ENCODE data around the gene DCT.
"Not testable (repeated sequence)": the region's sequence is repeated elsewhere in the genome, so short reads cannot be mapped to it uniquely, and the experiment has no call there.

Gene DCT

GRCh38 chr13:94505730-94506129 lies 26.2 kb upstream of the DCT start:
- Histone ChIP-seq H3K9me2 (replicated peaks; ENCODE audit: low read depth, low read length) (no peaks in the 10 kb centered on the region), H3K4me3 (ENCODE audit: low read length, poor library complexity, severe bottlenecking) (no peak overlapping the region), H3K4me1 (ENCODE audit: insufficient read depth, low read length, poor library complexity, severe bottlenecking) (no peaks in the 10 kb centered on the region), H3F3A (ENCODE audit: low read depth) (no peaks in the 10 kb centered on the region), H2AFZ (ENCODE audit: low read length) (no peak overlapping the region), H3K36me3 (ENCODE audit: insufficient read depth, low read length) (no peaks in the 10 kb centered on the region), H4K20me1 (ENCODE audit: insufficient read depth, low read length, poor library complexity, severe bottlenecking) (no peaks in the 10 kb centered on the region), H3K9ac (ENCODE audit: low read depth, low read length, poor library complexity, severe bottlenecking) (no peak overlapping the region), H3K4me2 (ENCODE audit: low read depth, low read length, poor library complexity, severe bottlenecking) (no peak overlapping the region), H3K9me3 (ENCODE audit: insufficient read depth, low read depth, low read length) (no peaks in the 10 kb centered on the region), H3K27me3 (ENCODE audit: insufficient read depth, low read length, poor library complexity, severe bottlenecking) (no peaks in the 10 kb centered on the region), H3K79me2 (ENCODE audit: insufficient read depth, low read length) (no peaks in the 10 kb centered on the region)
- TF ChIP-seq, protein P1, sequence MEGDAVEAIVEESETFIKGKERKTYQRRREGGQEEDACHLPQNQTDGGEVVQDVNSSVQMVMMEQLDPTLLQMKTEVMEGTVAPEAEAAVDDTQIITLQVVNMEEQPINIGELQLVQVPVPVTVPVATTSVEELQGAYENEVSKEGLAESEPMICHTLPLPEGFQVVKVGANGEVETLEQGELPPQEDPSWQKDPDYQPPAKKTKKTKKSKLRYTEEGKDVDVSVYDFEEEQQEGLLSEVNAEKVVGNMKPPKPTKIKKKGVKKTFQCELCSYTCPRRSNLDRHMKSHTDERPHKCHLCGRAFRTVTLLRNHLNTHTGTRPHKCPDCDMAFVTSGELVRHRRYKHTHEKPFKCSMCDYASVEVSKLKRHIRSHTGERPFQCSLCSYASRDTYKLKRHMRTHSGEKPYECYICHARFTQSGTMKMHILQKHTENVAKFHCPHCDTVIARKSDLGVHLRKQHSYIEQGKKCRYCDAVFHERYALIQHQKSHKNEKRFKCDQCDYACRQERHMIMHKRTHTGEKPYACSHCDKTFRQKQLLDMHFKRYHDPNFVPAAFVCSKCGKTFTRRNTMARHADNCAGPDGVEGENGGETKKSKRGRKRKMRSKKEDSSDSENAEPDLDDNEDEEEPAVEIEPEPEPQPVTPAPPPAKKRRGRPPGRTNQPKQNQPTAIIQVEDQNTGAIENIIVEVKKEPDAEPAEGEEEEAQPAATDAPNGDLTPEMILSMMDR (conservative IDR thresholded peaks at IDR 0.05; ENCODE audit: low read length), result no peak
- TF ChIP-seq EZH2phosphoT487 (IDR thresholded peaks at IDR 0.05; ENCODE audit: borderline replicate concordance), result no peak

DNA sequence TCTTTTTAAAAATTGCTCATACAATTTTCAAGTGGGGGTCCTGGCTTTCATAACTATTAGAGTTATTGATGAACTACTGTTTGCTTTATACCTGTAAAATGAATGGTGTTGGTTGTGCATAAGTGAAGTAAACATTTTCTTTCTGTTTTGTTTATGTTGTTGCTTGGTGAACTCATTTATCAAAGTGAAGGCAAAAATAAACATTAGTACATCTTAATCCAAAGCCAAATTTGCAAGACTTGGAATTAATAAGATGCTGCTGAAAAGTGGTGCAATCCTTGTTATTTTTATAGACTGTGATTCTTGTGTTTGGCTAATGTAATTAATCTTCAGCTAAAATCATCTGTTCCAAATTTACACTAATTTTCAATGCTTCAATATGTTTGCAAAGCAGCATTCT lies 24.4 kb upstream of the DCT start:
- H3K36me3 ChIP-seq (ENCODE audit: insufficient read depth, low read length), result no peaks in the 10 kb centered on the region
- H3K9ac ChIP-seq (ENCODE audit: low read depth, low read length, poor library complexity, severe bottlenecking), result no peak overlapping the region
- no peaks in the 10 kb centered on the region for H3F3A ChIP-seq (ENCODE audit: low read depth)
- H3K4me3 ChIP-seq (ENCODE audit: low read length, poor library complexity, severe bottlenecking), result no peak overlapping the region
- H3K4me2 ChIP-seq (ENCODE audit: low read depth, low read length, poor library complexity, severe bottlenecking), result no peak overlapping the region
- no peaks in the 10 kb centered on the region for H3K79me2 ChIP-seq (ENCODE audit: insufficient read depth, low read length)
- H4K20me1 ChIP-seq (ENCODE audit: insufficient read depth, low read length, poor library complexity, severe bottlenecking), result no peaks in the 10 kb centered on the region
- no peak overlapping the region for H2AFZ ChIP-seq (ENCODE audit: low read length)
- TF ChIP-seq EZH2phosphoT487 (IDR thresholded peaks at IDR 0.05; ENCODE audit: borderline replicate concordance), result no peak
- TF ChIP-seq, protein P1 (conservative IDR thresholded peaks at IDR 0.05; ENCODE audit: low read length), result no peak
- no peaks in the 10 kb centered on the region for H3K27me3 ChIP-seq (ENCODE audit: insufficient read depth, low read length, poor library complexity, severe bottlenecking)
- H3K4me1 ChIP-seq (ENCODE audit: insufficient read depth, low read length, poor library complexity, severe bottlenecking), result no peaks in the 10 kb centered on the region
- no peaks in the 10 kb centered on the region for H3K9me3 ChIP-seq (ENCODE audit: insufficient read depth, low read depth, low read length)
- H3K9me2 ChIP-seq (replicated peaks; ENCODE audit: low read depth, low read length), result no peaks in the 10 kb centered on the region

DNA sequence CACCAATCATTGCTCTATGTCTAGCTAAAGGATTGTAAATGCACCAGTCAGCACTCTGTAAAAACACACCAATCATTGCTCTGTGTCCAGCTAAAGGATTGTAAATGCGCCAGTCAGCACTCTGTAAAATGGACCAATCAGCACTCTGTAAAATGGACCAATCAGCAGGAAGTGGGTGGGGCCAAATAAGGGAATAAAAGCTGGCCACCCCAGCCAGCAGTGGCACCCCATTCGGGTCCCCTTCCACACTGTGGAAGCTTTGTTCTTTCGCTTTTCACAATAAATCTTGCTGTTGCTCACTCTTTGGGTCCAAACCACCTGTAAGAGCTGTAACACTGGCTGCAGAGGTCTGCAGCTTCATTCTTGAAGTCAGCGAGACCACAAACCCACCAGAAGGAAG lies 19.3 kb upstream of the DCT start:
- not testable (repeated sequence) for H3F3A ChIP-seq (ENCODE audit: low read depth); H2AFZ ChIP-seq (ENCODE audit: low read length); H3K36me3 ChIP-seq (ENCODE audit: insufficient read depth, low read length); H3K27me3 ChIP-seq (ENCODE audit: insufficient read depth, low read length, poor library complexity, severe bottlenecking); H3K4me3 ChIP-seq (ENCODE audit: low read length, poor library complexity, severe bottlenecking); H3K79me2 ChIP-seq (ENCODE audit: insufficient read depth, low read length); H4K20me1 ChIP-seq (ENCODE audit: insufficient read depth, low read length, poor library complexity, severe bottlenecking); H3K9ac ChIP-seq (ENCODE audit: low read depth, low read length, poor library complexity, severe bottlenecking); H3K9me2 ChIP-seq (replicated peaks; ENCODE audit: low read depth, low read length); H3K4me1 ChIP-seq (ENCODE audit: insufficient read depth, low read length, poor library complexity, severe bottlenecking); H3K4me2 ChIP-seq (ENCODE audit: low read depth, low read length, poor library complexity, severe bottlenecking); H3K9me3 ChIP-seq (ENCODE audit: insufficient read depth, low read depth, low read length)

DNA sequence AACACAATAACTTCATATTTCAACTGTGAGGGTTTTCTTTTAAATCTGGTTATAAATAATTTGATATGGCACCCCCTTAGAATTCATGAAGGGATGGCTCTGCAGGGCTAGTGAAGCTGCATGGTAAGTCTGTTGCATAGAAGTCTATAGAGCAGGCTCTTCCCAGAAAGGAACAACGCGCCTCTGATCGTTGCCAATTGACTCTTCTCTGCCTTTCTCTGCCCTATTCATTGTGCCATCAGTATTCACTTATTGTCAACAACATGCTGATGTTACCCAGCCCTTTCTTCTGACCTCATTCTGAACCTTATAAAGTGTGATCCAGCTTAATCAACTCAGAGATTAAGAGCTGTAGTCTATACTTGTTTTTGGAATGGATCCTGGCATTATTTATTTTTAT lies 16.3 kb upstream of the DCT start:
- no peaks in the 10 kb centered on the region for H4K20me1 ChIP-seq (ENCODE audit: insufficient read depth, low read length, poor library complexity, severe bottlenecking)
- H3F3A ChIP-seq (ENCODE audit: low read depth), result no peaks in the 10 kb centered on the region
- no peak overlapping the region for H2AFZ ChIP-seq (ENCODE audit: low read length)
- TF ChIP-seq, protein P1 (conservative IDR thresholded peaks at IDR 0.05; ENCODE audit: low read length), result no peak
- no peak for TF ChIP-seq EZH2phosphoT487 (IDR thresholded peaks at IDR 0.05; ENCODE audit: borderline replicate concordance)
- no peak overlapping the region for H3K4me3 ChIP-seq (ENCODE audit: low read length, poor library complexity, severe bottlenecking)
- no peaks in the 10 kb centered on the region for H3K27me3 ChIP-seq (ENCODE audit: insufficient read depth, low read length, poor library complexity, severe bottlenecking)
- H3K9me2 ChIP-seq (replicated peaks; ENCODE audit: low read depth, low read length), result no peaks in the 10 kb centered on the region
- no peaks in the 10 kb centered on the region for H3K4me1 ChIP-seq (ENCODE audit: insufficient read depth, low read length, poor library complexity, severe bottlenecking)
- H3K36me3 ChIP-seq (ENCODE audit: insufficient read depth, low read length), result no peaks in the 10 kb centered on the region
- no peaks in the 10 kb centered on the region for H3K79me2 ChIP-seq (ENCODE audit: insufficient read depth, low read length)
- H3K4me2 ChIP-seq (ENCODE audit: low read depth, low read length, poor library complexity, severe bottlenecking), result no peak overlapping the region
- no peak overlapping the region for H3K9ac ChIP-seq (ENCODE audit: low read depth, low read length, poor library complexity, severe bottlenecking)
- H3K9me3 ChIP-seq (ENCODE audit: insufficient read depth, low read depth, low read length), result no peaks in the 10 kb centered on the region

Measured in Loucy (cell line).